Measurements from ENCODE around the gene PLIN5.

DNA sequence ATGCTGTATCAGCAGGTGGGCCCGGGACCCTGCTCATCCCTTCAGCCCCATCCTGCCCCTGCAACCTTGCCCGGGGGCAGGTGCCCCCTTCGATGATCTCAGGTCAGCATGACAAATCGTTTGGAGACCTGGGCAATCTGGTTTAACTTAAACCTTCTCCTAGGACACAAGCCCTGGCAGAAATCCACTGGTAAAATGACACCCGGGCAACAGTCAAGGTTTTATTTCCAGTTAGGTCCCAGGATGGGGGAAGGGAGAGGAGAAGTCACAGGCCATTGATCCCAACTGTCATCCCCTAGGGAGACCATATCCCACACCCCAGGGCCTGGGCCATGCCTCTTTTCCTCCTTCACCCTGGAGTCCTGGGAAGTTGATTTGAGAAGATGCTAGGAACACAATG, 1.8 kb upstream of the PLIN5 start:
- TF ChIP-seq YY1 (IDR thresholded peaks at IDR 0.05; ENCODE audit: insufficient read depth, insufficient read length) (no peak), ZNF274 (IDR thresholded peaks at IDR 0.05; ENCODE audit: low read depth, low read length) (no peak)
